Activated CD4-positive, alpha-beta T cell treated with anti-CD3 and anti-CD28 coated beads, Interleukin-2, amount 10 ng/mL, durations not matched to agents 7 days and 5 days (primary cell): Measurements from ENCODE around the gene C4orf50. TPM values are rescaled to one million over a fixed set of nuclear protein-coding genes. Genes with fewer than 3 reads are reported as not detected.

Experiments
- CTCF ChIA-PET: fragments of 350-600 bp; sonication (Branson Sonifier 250); formaldehyde crosslinking; loops from one replicate; lab custom pipeline; 2021; ENCODE audit warnings: antibody characterized with exemption; lab: Charles Lee
- POLR2A ChIA-PET: fragments of 350-600 bp; sonication (Branson Sonifier 250); formaldehyde crosslinking; loops from one replicate; lab custom pipeline; 2021; ENCODE audit warnings: antibody characterized with exemption; lab: Charles Lee
- DNase-seq: peaks from one replicate; pipeline ENCODE4 v3.0.0-alpha.2; 2020
- H3K27ac Mint-ChIP-seq: one replicate; pipeline ENCODE4 v1.8.0; 2021; ENCODE audit warnings: mild to moderate bottlenecking, moderate library complexity, mixed read lengths
- H3K27me3 Mint-ChIP-seq: one replicate; pipeline ENCODE4 v1.8.0; 2021; ENCODE audit warnings: mixed read lengths
- H3K36me3 Mint-ChIP-seq: one replicate; pipeline ENCODE4 v1.8.0; 2021; ENCODE audit warnings: low read depth, mixed read lengths
- H3K4me1 Mint-ChIP-seq: one replicate; pipeline ENCODE4 v1.8.0; 2021; ENCODE audit warnings: mixed read lengths
- H3K4me3 Mint-ChIP-seq: one replicate; pipeline ENCODE4 v1.8.0; 2021; ENCODE audit warnings: mild to moderate bottlenecking, moderate library complexity, mixed read lengths
- H3K9me3 Mint-ChIP-seq: one replicate; pipeline ENCODE4 v1.8.0; 2021; ENCODE audit warnings: mixed read lengths
- total RNA-seq, 2 experiments: library from RNA; stranded (reverse); gene quantifications; one replicate each; pipeline ENCODE4 v1.2.3, GENCODE V29; 2021

The C4orf50 gene
- total RNA-seq, 2 experiments from 2014 or later = 0.21 to 0.27 TPM

DNA sequence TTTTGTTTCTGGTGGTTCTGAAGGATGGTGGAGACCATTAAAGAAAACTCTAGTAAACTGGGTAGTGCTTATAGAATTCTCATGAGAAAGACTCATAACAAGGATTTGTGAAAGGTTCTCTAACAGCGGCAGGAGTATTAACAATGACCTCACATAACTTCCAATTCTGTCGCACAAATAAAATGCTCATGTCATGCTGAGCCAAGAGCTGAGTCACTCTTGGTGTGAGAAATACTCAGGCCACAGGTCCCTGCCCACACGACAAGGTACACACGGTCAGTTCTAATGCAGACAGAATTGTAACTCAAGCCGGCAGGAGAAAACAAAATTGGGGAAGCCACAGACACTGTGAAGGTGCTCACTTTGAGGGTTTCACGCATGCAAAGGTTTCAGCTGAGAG is 34.4 kb upstream of the C4orf50 start:
- no peak for DNase-seq
- CTCF ChIA-PET = no interaction called here
- Mint-ChIP-seq H3K4me1 (peaks cover 6% of the 10 kb centered on the region), H3K4me3 (no peak overlapping the region), H3K36me3 (peaks cover 4% of the 10 kb centered on the region), H3K27me3 (no peaks in the 10 kb centered on the region), H3K27ac (no peak overlapping the region), H3K9me3 (peaks cover 2% of the 10 kb centered on the region)
- POLR2A ChIA-PET = no interaction called here

DNA sequence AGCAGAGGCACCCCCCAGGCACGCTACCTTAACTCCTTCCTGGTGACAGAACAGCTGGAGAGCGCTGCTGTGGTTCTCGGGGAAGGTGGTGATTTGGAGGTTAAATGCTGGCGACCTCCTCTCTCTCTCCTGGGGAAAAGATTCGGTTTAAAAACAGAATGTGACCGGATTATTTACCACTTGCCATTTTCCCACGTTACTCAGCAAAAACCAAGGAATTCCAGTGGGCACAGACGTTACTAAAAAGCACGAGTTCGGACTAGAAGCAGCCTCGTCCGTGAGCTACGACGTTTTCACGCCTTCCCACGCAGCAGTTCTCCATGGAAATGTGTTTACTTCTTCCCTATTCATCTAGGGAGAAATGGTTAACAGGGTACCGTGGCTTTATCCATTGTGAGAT is 32.3 kb upstream of the C4orf50 start:
- Mint-ChIP-seq H3K4me1 (peaks cover 6% of the 10 kb centered on the region), H3K36me3 (no peaks in the 10 kb centered on the region), H3K27me3 (no peaks in the 10 kb centered on the region), H3K9me3 (no peaks in the 10 kb centered on the region), H3K4me3 (no peak overlapping the region), H3K27ac (no peak overlapping the region)
- POLR2A ChIA-PET = no interaction called here
- no peak for DNase-seq
- CTCF ChIA-PET = no interaction called here

DNA sequence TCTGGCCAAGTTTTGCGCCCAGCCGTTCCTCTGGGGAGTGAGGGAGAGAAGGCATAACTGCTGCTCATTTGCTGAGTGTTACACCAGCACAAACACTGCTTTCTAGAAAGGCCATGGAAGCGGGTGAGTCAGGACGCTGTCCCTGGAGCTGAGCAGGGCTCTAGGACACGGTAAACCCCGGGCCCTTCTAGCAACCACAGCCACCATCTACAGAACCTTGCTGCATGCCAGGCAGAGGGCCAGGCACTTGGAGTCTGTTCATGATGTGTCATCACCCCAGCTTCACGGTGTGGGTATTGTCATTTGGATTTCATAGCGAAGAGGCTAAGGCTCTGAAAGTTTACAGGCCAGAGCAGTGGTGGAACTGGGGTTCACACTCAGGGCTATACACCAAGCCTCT is 31.8 kb upstream of the C4orf50 start:
- Mint-ChIP-seq H3K27me3 (no peaks in the 10 kb centered on the region), H3K9me3 (no peaks in the 10 kb centered on the region), H3K4me1 (peaks cover 6% of the 10 kb centered on the region), H3K27ac (no peak overlapping the region), H3K36me3 (no peaks in the 10 kb centered on the region), H3K4me3 (no peak overlapping the region)
- DNase-seq = no peak
- ChIA-PET POLR2A (no interaction called here), CTCF (interaction anchor here (1.1 kb wide), 1 partner anchor 29 kb away, joined by 3 read pairs; no protein-coding TSS in a partner anchor)

DNA sequence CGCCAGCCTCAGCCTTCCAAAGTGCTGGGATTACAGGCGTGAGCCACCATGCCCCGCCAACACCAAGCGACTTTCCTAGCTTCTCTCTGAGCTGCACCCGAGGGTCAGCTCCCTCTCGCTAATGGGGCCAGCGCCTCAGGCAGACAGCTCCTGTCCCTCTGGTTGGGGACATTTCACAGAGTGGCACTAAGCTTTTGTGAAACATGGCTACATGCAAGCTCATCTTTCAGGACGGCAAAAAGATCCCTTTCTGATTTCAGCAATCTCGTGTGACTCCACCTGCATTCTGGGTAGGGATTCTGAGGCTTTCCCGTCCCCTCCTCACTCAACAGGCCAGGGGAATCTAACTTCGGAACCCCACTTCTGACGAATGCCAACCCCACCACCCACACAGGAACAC is 31.0 kb upstream of the C4orf50 start:
- no peak overlapping the region for H3K27ac Mint-ChIP-seq
- H3K4me1 Mint-ChIP-seq = peaks cover 9% of the 10 kb centered on the region
- H3K36me3 Mint-ChIP-seq = no peaks in the 10 kb centered on the region
- H3K27me3 Mint-ChIP-seq = no peaks in the 10 kb centered on the region
- no peaks in the 10 kb centered on the region for H3K9me3 Mint-ChIP-seq
- ChIA-PET CTCF (interaction anchor here (1.1 kb wide), 1 partner anchor 30 kb away, joined by 3 read pairs; no protein-coding TSS in a partner anchor), POLR2A (no interaction called here)
- no peak for DNase-seq
- H3K4me3 Mint-ChIP-seq = no peak overlapping the region

DNA sequence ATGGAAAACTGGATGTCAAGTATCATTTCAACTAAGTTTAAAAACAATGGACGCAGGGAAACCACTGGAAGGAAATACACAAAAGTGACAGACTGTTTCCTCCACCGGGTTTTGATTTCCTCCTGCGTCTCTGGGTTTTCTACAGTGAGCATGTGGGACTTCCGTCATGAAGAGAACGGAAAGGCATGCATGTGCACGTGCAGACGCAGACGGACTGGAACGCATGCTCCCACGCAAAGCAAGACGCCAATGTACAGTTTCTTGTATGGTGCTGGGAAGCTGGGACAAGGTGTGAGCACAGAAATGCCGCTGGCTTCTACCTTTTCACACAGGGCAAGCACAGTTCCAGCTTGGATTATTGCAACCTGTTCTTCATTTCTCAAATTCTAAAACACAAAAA is 30.3 kb upstream of the C4orf50 start:
- no peak for DNase-seq
- CTCF ChIA-PET = interaction anchor here (1.1 kb wide), 1 partner anchor 31 kb away, joined by 3 read pairs; no protein-coding TSS in a partner anchor
- H3K9me3 Mint-ChIP-seq = no peaks in the 10 kb centered on the region
- no peaks in the 10 kb centered on the region for H3K36me3 Mint-ChIP-seq
- POLR2A ChIA-PET = no interaction called here
- H3K27ac Mint-ChIP-seq = no peak overlapping the region
- peaks cover 12% of the 10 kb centered on the region for H3K4me1 Mint-ChIP-seq
- no peaks in the 10 kb centered on the region for H3K27me3 Mint-ChIP-seq
- H3K4me3 Mint-ChIP-seq = no peak overlapping the region

DNA sequence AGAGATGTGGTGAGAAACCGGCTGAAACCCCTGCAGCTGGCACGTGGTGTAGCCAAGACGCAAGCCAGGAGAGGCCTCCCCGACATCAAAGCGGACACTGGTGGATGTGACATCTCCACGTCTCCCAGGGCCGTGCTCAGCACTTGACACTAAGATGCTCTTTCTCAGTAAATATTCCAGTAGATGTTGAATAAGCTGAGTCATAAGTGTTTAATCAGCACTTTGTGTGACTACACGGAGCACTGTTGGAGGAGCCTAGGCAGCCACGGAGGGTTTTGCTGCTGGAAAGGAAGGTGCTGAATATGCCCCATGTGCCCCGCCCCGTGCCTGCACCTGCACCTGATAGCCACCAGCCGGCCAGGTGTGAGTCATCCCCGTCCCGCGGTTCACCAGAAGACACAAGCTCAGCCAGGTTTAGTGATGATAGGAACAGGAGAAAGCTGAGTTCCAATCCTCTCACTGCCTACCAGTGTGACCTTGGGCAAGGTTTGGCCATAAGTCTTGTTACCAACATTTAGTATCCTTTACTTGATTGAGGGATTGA is 29.0 kb upstream of the C4orf50 start:
- Mint-ChIP-seq H3K9me3 (no peaks in the 10 kb centered on the region), H3K4me3 (no peak overlapping the region), H3K36me3 (no peaks in the 10 kb centered on the region), H3K27ac (no peak overlapping the region), H3K27me3 (no peaks in the 10 kb centered on the region), H3K4me1 (peaks cover 17% of the 10 kb centered on the region)
- ChIA-PET POLR2A (no interaction called here), CTCF (no interaction called here)
- DNase-seq = no peak

DNA sequence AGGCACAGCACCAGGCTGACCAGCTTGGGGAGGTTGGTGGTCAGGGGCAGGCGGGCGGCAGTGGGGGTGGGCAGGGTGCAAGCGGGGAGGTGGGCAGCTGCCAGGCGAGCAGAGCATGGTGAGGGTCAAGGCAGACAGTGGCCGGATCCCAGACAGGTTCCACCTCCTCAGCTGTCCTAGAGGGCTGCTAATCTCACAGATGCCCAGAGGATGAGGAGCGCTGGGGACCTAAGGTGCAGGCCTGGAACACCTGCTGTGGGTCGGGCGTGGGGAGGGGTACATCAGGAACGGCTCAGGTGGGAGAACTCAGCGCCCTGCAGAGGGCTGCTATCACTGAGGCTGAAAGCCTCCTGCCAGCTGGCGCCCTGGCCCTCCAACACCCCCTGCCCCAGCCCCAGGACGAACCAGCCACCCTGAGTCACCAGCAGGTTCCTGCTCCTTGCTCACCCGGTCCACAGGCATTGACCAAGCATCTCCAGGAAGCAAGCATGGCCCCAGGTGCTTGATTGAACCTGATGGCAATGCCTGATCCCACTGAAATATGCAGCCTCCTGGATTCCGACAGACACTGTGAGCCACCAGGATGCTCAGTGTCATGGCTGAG is 28.4 kb upstream of the C4orf50 start:
- POLR2A ChIA-PET = no interaction called here
- CTCF ChIA-PET = no interaction called here
- no peak overlapping the region for H3K27ac Mint-ChIP-seq
- no peaks in the 10 kb centered on the region for H3K9me3 Mint-ChIP-seq
- H3K4me3 Mint-ChIP-seq = no peak overlapping the region
- DNase-seq = no peak
- no peaks in the 10 kb centered on the region for H3K36me3 Mint-ChIP-seq
- no peaks in the 10 kb centered on the region for H3K27me3 Mint-ChIP-seq
- H3K4me1 Mint-ChIP-seq = peaks cover 22% of the 10 kb centered on the region

DNA sequence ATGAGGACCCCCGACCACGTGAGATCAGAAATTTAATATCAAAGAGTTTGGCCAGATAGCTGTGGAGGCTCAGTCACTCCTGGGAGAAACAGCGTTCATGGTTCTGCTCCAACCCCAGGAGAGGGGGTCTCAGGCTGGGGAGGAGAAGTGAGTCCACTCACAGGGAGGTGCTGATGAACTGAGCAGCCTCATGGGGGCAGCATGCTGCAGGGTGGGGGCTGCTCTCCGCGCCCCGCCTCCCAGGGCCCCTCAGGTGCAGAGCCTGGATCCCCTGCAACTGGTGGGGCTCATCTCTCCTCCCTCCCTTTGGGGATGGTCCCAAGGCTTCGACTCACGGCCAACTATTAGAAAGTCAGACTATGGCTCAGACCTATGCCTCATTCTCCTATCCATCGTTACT is 26.6 kb upstream of the C4orf50 start:
- Mint-ChIP-seq H3K27me3 (no peaks in the 10 kb centered on the region), H3K9me3 (no peaks in the 10 kb centered on the region), H3K4me1 (peaks cover 28% of the 10 kb centered on the region), H3K4me3 (no peak overlapping the region), H3K27ac (no peak overlapping the region), H3K36me3 (no peaks in the 10 kb centered on the region)
- no peak for DNase-seq
- ChIA-PET POLR2A (no interaction called here), CTCF (no interaction called here)

DNA sequence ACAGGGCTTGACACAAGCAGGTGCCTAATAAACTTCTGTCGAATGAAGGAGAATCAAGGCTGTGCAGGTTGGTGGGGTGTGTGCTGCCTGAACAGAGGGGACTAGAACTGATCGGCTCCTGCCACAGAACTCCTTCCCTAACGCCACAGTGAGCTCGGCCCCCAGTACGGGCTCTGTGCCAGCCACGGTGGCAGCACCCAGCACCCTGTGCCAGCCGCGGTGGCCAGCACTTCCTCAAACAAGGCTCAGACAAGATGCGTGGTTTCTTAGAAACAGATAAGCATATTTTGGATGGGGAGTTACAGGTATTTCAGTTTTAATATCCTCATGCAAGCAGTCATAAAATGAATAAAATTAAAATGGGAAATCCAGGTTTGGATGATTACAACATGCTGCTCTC is 26.0 kb upstream of the C4orf50 start:
- ChIA-PET CTCF (no interaction called here), POLR2A (no interaction called here)
- no peak for DNase-seq
- Mint-ChIP-seq H3K9me3 (no peaks in the 10 kb centered on the region), H3K36me3 (no peaks in the 10 kb centered on the region), H3K27me3 (no peaks in the 10 kb centered on the region), H3K4me1 (peaks cover 28% of the 10 kb centered on the region), H3K4me3 (no peak overlapping the region), H3K27ac (no peak overlapping the region)

DNA sequence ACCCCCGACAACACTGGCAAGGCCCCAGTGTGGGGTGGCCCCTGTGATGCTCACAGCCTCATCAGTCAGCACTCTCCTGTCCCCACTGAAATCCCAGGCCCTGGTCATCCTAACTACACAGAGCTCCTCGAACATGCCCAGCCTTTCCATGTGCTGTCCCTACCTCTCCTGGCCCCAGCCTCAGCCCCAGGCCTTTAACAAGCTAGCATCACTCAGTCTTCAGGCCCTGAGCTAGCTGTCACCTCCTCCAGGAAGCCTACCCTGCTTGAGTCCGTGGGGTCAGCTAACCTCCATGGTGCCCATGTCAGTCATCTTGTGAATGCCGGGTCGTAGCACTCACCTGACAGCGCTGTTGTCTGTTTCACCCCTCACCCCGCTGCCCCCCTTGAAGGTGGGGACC is 25.6 kb upstream of the C4orf50 start:
- ChIA-PET POLR2A (no interaction called here), CTCF (no interaction called here)
- Mint-ChIP-seq H3K36me3 (no peaks in the 10 kb centered on the region), H3K4me1 (peaks cover 28% of the 10 kb centered on the region), H3K27ac (no peak overlapping the region), H3K27me3 (no peaks in the 10 kb centered on the region), H3K9me3 (no peaks in the 10 kb centered on the region), H3K4me3 (no peak overlapping the region)
- DNase-seq = no peak

DNA sequence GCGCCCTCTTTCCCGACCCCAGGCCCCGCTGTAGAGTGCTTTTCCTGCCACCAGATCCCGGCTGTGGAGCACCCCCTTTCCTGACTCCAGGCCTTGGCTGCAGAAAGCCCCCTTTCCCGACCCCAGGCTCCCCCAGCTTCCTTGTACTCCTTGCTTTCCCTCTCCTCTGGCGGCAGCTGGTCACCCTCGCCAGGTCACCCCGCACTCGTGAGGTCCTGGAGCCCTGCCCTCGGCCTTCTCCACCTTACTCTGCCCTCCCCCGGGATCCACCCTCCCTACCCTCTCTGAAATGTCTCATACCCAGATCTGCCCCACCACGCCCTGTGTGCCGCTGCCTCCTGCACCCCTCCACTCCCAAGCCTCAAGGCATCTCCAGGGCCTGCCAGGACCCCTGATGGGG is 25.0 kb upstream of the C4orf50 start:
- ChIA-PET CTCF (interaction anchor here (0.5 kb wide), 1 partner anchor 20 kb away, joined by 3 read pairs; no protein-coding TSS in a partner anchor), POLR2A (no interaction called here)
- H3K36me3 Mint-ChIP-seq = no peaks in the 10 kb centered on the region
- H3K4me3 Mint-ChIP-seq = no peak overlapping the region
- H3K9me3 Mint-ChIP-seq = no peaks in the 10 kb centered on the region
- no peak overlapping the region for H3K27ac Mint-ChIP-seq
- no peaks in the 10 kb centered on the region for H3K27me3 Mint-ChIP-seq
- no peak for DNase-seq
- peaks cover 23% of the 10 kb centered on the region for H3K4me1 Mint-ChIP-seq

DNA sequence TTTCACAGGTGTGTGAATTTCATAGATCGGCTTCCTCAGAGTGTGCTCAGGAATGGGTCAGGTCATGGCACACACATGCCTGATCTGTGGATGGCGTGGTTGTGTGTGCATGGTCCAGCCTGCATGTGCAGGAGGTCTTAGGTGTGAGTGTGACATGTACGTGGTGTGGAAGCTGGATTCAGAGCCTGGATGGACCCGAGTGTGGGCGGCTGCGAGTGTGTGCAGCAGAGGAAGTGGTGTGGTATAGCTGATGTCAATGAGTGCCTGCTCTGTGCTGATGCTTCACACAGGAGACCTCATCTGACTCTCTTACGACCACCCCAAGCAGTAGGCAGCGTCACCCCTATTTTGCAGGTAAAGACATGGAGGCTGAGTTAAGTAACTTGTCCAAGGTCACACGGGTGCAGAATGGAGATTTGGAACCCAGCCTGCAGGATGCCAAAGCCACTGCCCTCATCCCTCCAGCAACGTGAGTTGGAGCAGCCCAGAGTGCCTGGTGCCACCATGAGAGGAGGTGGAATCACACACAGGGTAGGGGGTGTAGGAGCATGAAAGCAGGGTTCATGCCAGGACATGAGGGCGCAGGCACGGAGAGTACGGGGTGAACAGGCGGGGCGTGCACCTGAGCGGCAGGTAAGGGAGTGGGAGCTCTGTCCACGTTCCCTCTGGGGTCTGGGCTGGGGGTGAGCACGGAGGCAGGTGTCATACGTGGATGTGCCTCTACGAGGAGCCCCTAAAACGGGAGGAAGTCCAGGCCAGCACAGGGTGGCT is 24.2 kb upstream of the C4orf50 start:
- Mint-ChIP-seq H3K9me3 (no peaks in the 10 kb centered on the region), H3K36me3 (no peaks in the 10 kb centered on the region), H3K4me3 (no peak overlapping the region), H3K4me1 (peaks cover 22% of the 10 kb centered on the region), H3K27me3 (no peaks in the 10 kb centered on the region), H3K27ac (no peak overlapping the region)
- CTCF ChIA-PET = interaction anchor here (0.7 kb wide), 1 partner anchor 72 kb away, joined by 3 read pairs; no protein-coding TSS in a partner anchor
- POLR2A ChIA-PET = interaction anchor here (0.6 kb wide), 1 partner anchor 299 kb away, joined by 5 read pairs; no protein-coding TSS in a partner anchor
- DNase-seq = no peak

DNA sequence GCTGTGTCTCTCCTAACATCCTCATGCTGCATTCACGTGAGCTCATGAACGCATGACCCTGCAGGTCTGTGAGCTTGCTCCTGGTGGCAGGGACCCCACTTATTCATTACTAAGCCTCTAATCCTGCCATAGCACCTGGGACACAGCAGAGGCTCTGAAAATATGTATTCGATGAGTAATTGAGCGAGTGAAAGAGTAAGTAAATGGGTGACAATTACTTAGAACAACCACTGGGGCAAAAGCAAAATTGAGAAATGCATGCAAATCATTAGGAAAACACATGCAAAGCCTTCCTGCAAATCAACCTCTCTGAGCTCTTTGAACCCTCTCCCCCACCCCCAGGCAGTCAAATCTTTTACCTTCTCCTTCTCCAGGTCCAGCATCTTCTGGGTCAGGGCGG is 23.6 kb upstream of the C4orf50 start:
- Mint-ChIP-seq H3K27me3 (no peaks in the 10 kb centered on the region), H3K4me3 (no peak overlapping the region), H3K4me1 (peaks cover 22% of the 10 kb centered on the region), H3K36me3 (no peaks in the 10 kb centered on the region), H3K9me3 (no peaks in the 10 kb centered on the region), H3K27ac (no peak overlapping the region)
- DNase-seq = no peak
- ChIA-PET CTCF (interaction anchor here (0.7 kb wide), 1 partner anchor 72 kb away, joined by 3 read pairs; no protein-coding TSS in a partner anchor), POLR2A (no interaction called here)
